SH-SY5Y (cell line): ENCODE results near the gene SYCN.

Experiments
- GATA2 ChIP-seq: IDR thresholded peaks from 2 replicates; pipeline ENCODE4 v1.6.1; 2011; ENCODE audit warnings: mild to moderate bottlenecking, low read depth, low read length
- GATA3 ChIP-seq: IDR thresholded peaks from 2 replicates; pipeline ENCODE4 v1.6.1; 2011; ENCODE audit warnings: low read depth, mild to moderate bottlenecking, low read length, moderate library complexity

DNA sequence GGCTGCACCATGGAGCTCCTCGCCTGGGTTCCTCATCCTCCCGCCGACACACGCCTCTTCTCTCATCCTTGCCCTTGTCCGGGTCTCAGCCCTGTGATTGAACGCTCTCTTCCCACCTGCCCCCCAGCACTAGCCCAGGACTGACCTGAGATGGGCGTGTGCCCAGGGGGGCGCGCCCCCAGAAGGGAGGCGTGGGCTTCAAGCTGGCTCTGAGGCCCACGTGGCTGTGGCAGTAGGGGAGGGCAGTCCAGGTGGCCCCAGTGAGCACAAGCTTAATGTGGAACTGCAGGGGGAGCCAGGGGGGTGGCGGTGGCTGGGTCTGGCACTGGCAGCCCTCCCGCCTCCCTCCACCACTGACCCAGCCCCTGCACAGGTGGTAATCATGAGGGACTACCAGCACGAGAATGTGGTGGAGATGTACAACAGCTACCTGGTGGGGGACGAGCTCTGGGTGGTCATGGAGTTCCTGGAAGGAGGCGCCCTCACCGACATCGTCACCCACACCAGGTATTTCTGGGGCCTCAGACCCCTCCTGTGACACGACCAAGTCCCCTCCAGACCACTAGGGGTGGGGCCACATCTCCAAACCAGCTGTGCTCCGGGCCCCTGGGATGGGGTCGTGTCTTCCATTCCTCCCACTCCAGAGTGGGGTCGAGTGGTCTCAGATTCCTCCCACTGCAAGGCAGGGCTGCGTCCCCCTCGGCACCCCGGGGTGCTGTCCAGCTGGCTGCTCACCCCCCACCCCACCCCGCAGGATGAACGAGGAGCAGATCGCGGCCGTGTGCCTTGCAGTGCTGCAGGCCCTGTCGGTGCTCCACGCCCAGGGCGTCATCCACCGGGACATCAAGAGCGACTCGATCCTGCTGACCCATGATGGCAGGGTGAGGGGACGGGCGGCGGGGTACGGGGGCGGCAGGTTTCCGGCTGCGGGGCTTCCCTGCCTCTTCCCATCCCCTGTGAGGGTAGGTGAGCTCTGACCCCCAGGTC, 29.2 kb downstream of the SYCN start:
- TF ChIP-seq GATA3 (no peak), GATA2 (no peak)
